Anterior cingulate cortex (tissue), 58 donors: Measurements from ENCODE around the gene GPN1.
"Not testable (repeated sequence)": the region's sequence is repeated elsewhere in the genome, so short reads cannot be mapped to it uniquely, and the experiment has no call there.

Experiments used
- DNase-seq, 58 donors: peaks; one replicate each; lab custom pipeline; 2025; lab: John Stamatoyannopoulos, UW

The GPN1 gene

GRCh38 chr2:27628767-27629709 is at the start of gene GPN1, which contains the start of gene CCDC121:
Gene GPN1, plus strand, starts transcription at chr2:27629050. Its CDS starts 9 bp downstream, at chr2:27629059.
Gene CCDC121, minus strand, starts transcription at chr2:27629012. Its CDS starts 1,213 bp downstream, at chr2:27627799.
- DNase-seq = peak; percentile 44 to 94 (median 86)

DNA sequence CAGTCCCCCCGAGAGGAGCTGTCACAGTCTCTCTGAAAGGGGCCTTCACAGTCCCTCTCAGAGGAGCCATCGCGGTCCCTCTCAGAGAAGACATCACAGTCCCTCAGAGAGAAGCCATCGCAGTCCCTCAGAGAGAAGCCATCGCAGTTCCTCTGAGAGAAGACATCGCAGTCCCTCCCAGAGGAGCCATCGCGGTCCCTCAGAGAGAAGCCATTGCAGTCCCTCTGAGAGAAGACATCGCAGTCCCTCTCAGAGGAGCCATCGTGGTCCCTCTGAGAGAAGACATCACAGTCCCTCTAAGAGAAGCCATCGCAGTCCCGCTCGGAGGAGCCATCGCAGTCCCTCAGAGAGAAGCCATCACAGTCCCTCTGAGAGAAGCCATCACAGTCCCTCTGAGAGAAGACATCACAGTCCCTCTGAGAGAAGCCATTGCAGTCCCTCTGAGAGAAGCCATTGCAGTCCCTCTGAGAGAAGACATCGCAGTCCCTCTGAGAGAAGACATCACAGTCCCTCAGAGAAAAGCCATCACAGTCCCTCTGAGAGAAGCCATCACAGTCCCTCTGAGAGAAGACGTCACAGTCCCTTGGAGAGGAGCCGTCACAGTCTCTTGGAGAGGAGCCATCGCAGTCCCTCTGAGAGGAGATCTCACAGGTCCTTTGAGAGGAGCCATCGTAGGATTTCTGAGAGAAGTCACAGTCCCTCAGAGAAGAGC is 47.3 kb upstream of the GPN1 start:
- DNase-seq = no peak

- no peak for DNase-seq
Observed at GRCh38 chr2:27582129-27582694, 46.6 kb upstream of the GPN1 start.

- DNase-seq = peak; percentile 17 to 91 (median 78)
Observed at GRCh38 chr2:27582695-27583389, 46.0 kb upstream of the GPN1 start, which contains the start of gene ZNF512. Gene ZNF512, plus strand, starts transcription at chr2:27583042. Its CDS starts 71 bp downstream, at chr2:27583113.

- no peak for DNase-seq
Observed at GRCh38 chr2:27583390-27583915, 45.4 kb upstream of the GPN1 start.

- no peak for DNase-seq
Observed at GRCh38 chr2:27584597-27584996, 44.3 kb upstream of the GPN1 start.

GRCh38 chr2:27587025-27587424 is 41.8 kb upstream of the GPN1 start:
- no peak for DNase-seq

GRCh38 chr2:27588308-27588707 is 40.5 kb upstream of the GPN1 start:
- DNase-seq = no peak

DNA sequence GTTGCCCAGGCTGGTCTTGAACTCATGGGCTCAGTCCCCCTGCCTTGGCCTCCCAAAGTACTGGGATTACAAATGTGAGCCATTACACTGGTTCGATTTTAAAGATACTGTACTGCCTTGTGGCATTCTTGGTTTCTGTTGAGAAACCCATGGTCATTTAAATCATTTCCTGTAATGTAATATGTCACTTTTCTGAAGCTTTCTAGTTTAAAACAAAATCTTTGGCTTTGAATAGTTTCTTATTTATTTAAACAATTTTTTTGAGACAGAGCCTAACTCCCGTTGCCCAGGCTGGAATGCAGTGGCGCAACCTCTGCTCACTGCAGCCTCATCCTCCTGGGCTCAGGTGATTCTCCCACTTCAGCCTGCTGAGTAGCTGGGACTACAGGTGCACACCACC is 37.1 kb upstream of the GPN1 start:
- no peak for DNase-seq

DNA sequence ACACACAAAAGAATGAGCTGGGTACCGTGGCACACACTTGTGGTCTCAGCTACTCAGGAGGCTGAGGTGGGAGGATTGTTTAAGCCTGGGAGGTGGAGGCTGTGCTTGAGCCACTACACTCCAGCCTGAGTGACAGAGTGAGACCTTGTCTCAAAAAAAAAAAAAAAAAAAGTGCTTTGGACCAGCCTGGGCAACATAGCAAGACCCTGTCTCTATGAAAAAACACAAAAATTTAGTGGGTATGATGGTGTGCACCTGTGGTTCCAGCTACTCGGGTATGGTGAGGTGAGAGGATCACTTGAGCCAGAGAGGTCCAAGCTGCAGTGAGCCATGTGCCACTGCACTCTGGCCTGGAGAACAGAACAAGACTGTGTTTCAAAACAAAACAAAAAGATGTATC is 35.6 kb upstream of the GPN1 start:
- DNase-seq = no peak

DNA sequence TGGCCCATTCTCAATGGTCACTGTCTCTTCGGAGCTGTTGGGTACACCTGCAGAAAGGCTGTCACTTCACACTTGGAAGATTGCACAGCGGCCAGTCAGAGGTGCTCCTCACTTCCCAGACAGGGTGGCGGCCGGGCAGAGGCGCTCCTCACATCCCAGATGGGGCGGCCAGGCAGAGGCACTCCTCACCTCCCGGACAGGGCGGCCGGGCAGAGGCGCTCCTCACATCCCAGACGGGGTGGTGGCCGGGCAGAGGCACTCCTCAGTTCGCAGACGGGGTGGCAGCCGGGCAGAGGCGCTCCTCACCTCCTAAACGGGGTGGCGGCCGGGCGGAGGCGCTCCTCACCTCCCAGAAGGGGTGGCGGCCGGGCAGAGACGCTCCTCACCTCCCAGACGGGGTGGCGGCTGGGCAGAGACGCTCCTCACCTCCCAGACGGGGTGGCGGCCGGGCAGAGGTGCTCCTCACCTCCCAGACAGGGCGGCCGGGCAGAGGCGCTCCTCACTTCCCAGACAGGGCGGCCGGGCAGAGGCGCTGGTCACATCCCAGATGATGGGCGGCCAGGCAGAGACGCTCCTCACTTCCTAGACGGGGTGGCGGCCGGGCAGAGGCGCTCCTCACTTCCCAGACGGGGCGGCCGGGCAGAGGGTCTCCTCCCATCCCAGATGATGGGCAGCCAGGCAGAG is 34.7 kb upstream of the GPN1 start:
- not testable (repeated sequence) for DNase-seq

DNA sequence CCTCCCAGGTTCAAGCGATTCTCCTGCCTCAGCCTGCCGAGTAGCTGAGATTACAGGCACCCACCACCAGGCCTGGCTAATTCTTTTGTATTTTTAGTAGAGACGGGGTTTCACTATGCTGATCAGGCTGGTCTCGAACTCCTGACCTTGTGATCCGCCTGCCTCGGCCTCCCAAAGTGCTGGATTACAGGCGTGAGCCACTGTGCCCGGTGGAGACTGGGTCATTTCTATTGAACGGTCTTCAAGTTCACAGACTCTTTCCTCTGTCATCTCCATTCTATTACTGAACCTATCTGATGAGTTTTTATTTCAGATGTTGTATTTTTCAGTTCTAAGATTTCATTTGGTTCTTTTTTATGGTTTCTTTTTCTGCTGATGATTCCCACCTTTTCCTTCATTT is 33.4 kb upstream of the GPN1 start:
- DNase-seq = not testable (repeated sequence)

DNA sequence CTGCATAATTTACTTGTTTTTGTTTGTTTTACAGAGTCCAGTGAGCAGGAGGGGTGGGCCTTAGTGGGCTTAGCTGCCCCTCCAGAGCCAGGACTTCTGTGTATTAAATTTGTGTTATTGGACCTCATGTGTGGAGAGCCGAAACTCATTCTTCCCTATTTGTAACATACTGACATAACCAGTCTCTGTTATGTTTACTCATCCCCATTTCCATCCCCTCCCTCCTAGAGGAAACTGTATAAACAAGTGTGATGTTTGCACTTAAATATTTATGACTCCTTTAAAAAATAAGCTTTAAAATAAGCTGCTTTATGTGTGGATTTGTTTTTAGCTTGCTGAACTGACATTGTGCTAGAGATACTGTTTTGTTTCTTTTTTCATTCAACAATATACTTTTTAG is 32.2 kb upstream of the GPN1 start:
- no peak for DNase-seq

DNA sequence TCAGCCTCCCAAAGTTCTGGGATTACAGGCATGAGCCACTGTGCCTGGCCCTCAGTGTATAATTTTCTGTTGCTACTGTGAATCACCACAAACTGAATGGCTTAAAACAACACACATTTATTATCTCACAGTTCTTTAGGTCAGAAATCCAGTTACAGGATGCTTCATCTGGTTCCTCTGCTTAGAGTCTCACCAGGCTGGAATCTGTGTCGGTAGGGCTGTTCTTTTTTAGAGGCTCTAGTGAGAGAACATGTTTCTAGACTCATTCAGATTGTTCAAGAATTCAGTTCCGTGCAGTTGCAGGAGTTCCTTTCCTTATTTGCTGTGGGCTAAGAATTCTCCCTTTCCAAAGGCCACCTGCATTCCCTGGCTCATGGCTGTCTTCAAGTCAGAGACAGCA is 22.2 kb upstream of the GPN1 start:
- no peak for DNase-seq

GRCh38 chr2:27613985-27614384 is 14.9 kb upstream of the GPN1 start:
- DNase-seq = no peak

- no peak for DNase-seq
Observed at GRCh38 chr2:27615316-27615715, 13.5 kb upstream of the GPN1 start.

- DNase-seq = no peak
Observed at GRCh38 chr2:27621524-27621923, 7.3 kb upstream of the GPN1 start.

GRCh38 chr2:27622921-27623384 is 5.9 kb upstream of the GPN1 start:
- DNase-seq = no peak

- no peak for DNase-seq
Observed at GRCh38 chr2:27624943-27625342, 3.9 kb upstream of the GPN1 start.
